GM12878 (cell line): Measurements from ENCODE around the gene FGD5. TPM values are rescaled to one million over a fixed set of nuclear protein-coding genes. Genes with fewer than 3 reads are reported as not detected.

Experiments used
- ATAC-seq: fragments of 200-7000 bp; cut with Tn5 transposase; 3 replicates; pipeline ENCODE4 v1.9.1; 2020; ENCODE audit warnings: mild to moderate bottlenecking, moderate library complexity
- BruUV-seq: library from RNA; stranded (reverse); fragments of 400-500 nt; replicated peaks from 2 replicates; lab custom pipeline; 2021; lab: Mats Ljungman, UMichigan
- CTCF ChIA-PET: fragments of 300-600 bp; sonication (Branson Sonifier 250); formaldehyde crosslinking; extraction: SDS; loops from one replicate; lab custom pipeline; 2021; ENCODE audit warnings: inconsistent platforms; lab: Yijun Ruan, JAX
- POLR2A ChIA-PET: fragments of 350-600 bp; formaldehyde crosslinking; extraction: SDS; loops from one replicate; lab custom pipeline; 2021; ENCODE audit warnings: inconsistent platforms; lab: Charles Lee
- RAD21 ChIA-PET: fragments of 300-600 bp; sonication (Branson Sonifier 250); formaldehyde crosslinking; loops from one replicate; lab custom pipeline; 2023; ENCODE audit warnings: antibody characterized with exemption; ENCODE audit not compliant: unreplicated experiment; lab: Charles Lee
- SMC1A ChIA-PET: fragments of 300-600 bp; sonication (Branson Sonifier 250); formaldehyde crosslinking; loops from one replicate; lab custom pipeline; 2023; ENCODE audit not compliant: unreplicated experiment, uncharacterized antibody; lab: Charles Lee
- DNase-seq: peaks from one replicate; pipeline ENCODE4 v3.0.0-alpha.2; 2011; ENCODE audit warnings: low read depth, low spot score
- FAIRE-seq: peaks from 3 replicates; lab custom pipeline; 2011; peaks lifted over from hg19 to GRCh38; lab: Jason Lieb, UNC
- H2AFZ ChIP-seq: 2 replicates; pipeline ENCODE4 v1.6.0; 2011; ENCODE audit warnings: low read depth, low read length, control low read depth; ENCODE audit not compliant: control insufficient read depth
- H3K27ac ChIP-seq: 2 replicates; pipeline ENCODE4 v1.5.1; 2011; ENCODE audit warnings: control low read depth; ENCODE audit not compliant: control insufficient read depth, insufficient read depth
- H3K27me3 ChIP-seq, 2 experiments: replicated peaks in 1 of 2; 2 replicates each; pipeline versions ENCODE4 v1.6.0 to v1.6.1; 2011; ENCODE audit warnings: low read length in 1 of 2; ENCODE audit not compliant: control insufficient read depth in 2 of 2, insufficient read depth in 2 of 2
- H3K36me3 ChIP-seq, 2 experiments: 2 replicates each; pipeline ENCODE4 v1.5.1; 2011; ENCODE audit warnings: low read length in 1 of 2; ENCODE audit not compliant: control insufficient read depth in 2 of 2, insufficient read depth in 2 of 2
- H3K4me1 ChIP-seq: 2 replicates; pipeline ENCODE4 v1.6.1; 2011; ENCODE audit warnings: mild to moderate bottlenecking, low read length, moderate library complexity, mixed read lengths; ENCODE audit not compliant: control insufficient read depth, insufficient read depth
- H3K4me2 ChIP-seq: 2 replicates; pipeline ENCODE4 v1.6.0; 2011; ENCODE audit warnings: control low read depth; ENCODE audit not compliant: control insufficient read depth, insufficient read depth
- H3K4me3 ChIP-seq: fragments of 200-600 bp; sonication (generic); 2 replicates; pipeline ENCODE4 v1.5.1; 2016
- H3K79me2 ChIP-seq: 2 replicates; pipeline ENCODE4 v1.6.0; 2011; ENCODE audit warnings: low read length; ENCODE audit not compliant: control insufficient read depth, insufficient read depth
- H3K9ac ChIP-seq: 2 replicates; pipeline ENCODE4 v1.8.0; 2011; ENCODE audit warnings: low read length, control low read depth, mixed read lengths; ENCODE audit not compliant: control insufficient read depth, insufficient read depth
- H3K9me3 ChIP-seq: replicated peaks from 3 replicates; pipeline ENCODE4 v1.5.1; 2011; ENCODE audit warnings: mild to moderate bottlenecking, low read length; ENCODE audit not compliant: control insufficient read depth, insufficient read depth
- H4K20me1 ChIP-seq: 2 replicates; pipeline ENCODE4 v1.6.0; 2011; ENCODE audit not compliant: control insufficient read depth, insufficient read depth
- BHLHE40 ChIP-seq, 2 experiments: fragments of 450-650 bp in 1 of 2; IDR thresholded peaks; 2 replicates each; pipeline ENCODE4 v1.6.1; 2011 to 2017; ENCODE audit warnings: low read depth in 2 of 2, borderline replicate concordance in 1 of 2, improper control_type of control experiment in 1 of 2, low read length in 1 of 2, mild to moderate bottlenecking in 1 of 2
- CEBPB ChIP-seq, 2 experiments: fragments of 150-350 bp in 1 of 2; IDR thresholded peaks; 2 replicates each; pipeline ENCODE4 v1.6.1; 2012 to 2014; ENCODE audit warnings: low read depth in 2 of 2, low read length in 2 of 2, borderline replicate concordance in 1 of 2, inconsistent platforms in 1 of 2
- ESRRA ChIP-seq: IDR thresholded peaks from 2 replicates; pipeline ENCODE4 v1.6.1; 2012; ENCODE audit warnings: mild to moderate bottlenecking, low read length, improper control_type of control experiment
- MYC ChIP-seq: IDR thresholded peaks from 2 replicates; pipeline ENCODE4 v1.6.1; 2011; ENCODE audit warnings: mild to moderate bottlenecking, low read length, moderate library complexity, inconsistent platforms; ENCODE audit not compliant: insufficient read depth, insufficient replicate concordance, insufficient read length, severe bottlenecking
- NFYA ChIP-seq: IDR thresholded peaks from 2 replicates; pipeline ENCODE4 v1.6.1; 2011; ENCODE audit warnings: low read depth, mild to moderate bottlenecking, low read length, improper control_type of control experiment, borderline replicate concordance
- RFX5 ChIP-seq: IDR thresholded peaks from 2 replicates; pipeline ENCODE4 v1.6.1; 2011; ENCODE audit warnings: low read depth, low read length, improper control_type of control experiment
- STAT1 ChIP-seq: fragments of 450-650 bp; conservative IDR thresholded peaks from 2 replicates; pipeline ENCODE4 v1.6.1; 2014; ENCODE audit warnings: antibody characterized with exemption, mild to moderate bottlenecking
- SUZ12 ChIP-seq: fragments of 200-600 bp; sonication (generic); IDR thresholded peaks from one replicate; pipeline ENCODE4 v1.6.1; 2018; ENCODE audit warnings: antibody characterized with exemption, mild to moderate bottlenecking; ENCODE audit not compliant: unreplicated experiment
- TCF12 ChIP-seq: IDR thresholded peaks from 2 replicates; pipeline ENCODE4 v1.6.1; 2011; ENCODE audit warnings: low read depth, mild to moderate bottlenecking, low read length
- WGBS: methylation state at CpG from one replicate; pipeline ENCODE4 v1.1.6; 2016; ENCODE audit warnings: low lambda C conversion rate; ENCODE audit not compliant: insufficient replicate concordance, insufficient coverage; ENCODE audit errors: missing lambda C conversion rate; 5-methylcytosine and 5-hydroxymethylcytosine counted together
- in situ Hi-C: fragments of 300-500 bp; cut with MboI; formaldehyde crosslinking; loops from 9 replicates; pipeline ENCODE4 v1.14.3; 2018; ENCODE audit warnings: mixed read lengths
- intact Hi-C: fragments of 100-400 bp; cut with micrococcal nuclease; formaldehyde crosslinking; loops from one replicate; pipeline ENCODE4 v1.14.2; 2022; ENCODE audit not compliant: unreplicated experiment
- polyA plus RNA-seq, 11 experiments: library from polyadenylated mRNA; depleted of rRNA in 4 of 11; unstranded in 6 of 11; stranded (reverse) in 5 of 11; fragments of >200 nt; fragmentation: Nextera tagmentation in 4 of 11; fragmentation: Illumina TruSeq in 1 of 11; extraction: Ambion mirVana in 4 of 11; extraction: Trizol in 1 of 11; gene quantifications; 1 replicate in 1 of 11; 2 replicates in 10 of 11; pipeline versions ENCODE4 v1.2.1 to v1.2.3, GENCODE V29; 2011 to 2016; ENCODE audit warnings: inconsistent platforms in 2 of 11, missing spikeins in 2 of 11, low read depth in 1 of 11
- total RNA-seq, 4 experiments: library from RNA; depleted of rRNA in 3 of 4; stranded (reverse); fragments of >200 nt in 3 of 4; fragmentation: Illumina TruSeq in 1 of 4; extraction: Trizol in 1 of 4; gene quantifications; 2 replicates each; pipeline versions ENCODE4 v1.2.1 to v1.2.3, GENCODE V29; 2013 to 2021
- TF ChIP-seq, protein P1 (sequence below): fragments of 450-650 bp; IDR thresholded peaks from 2 replicates; pipeline ENCODE4 v1.6.1; 2017; ENCODE audit warnings: mild to moderate bottlenecking
- TF ChIP-seq, protein P2 (sequence below), 3 experiments: IDR thresholded peaks in 2 of 3; conservative IDR thresholded peaks in 1 of 3; 2 replicates each; pipeline ENCODE4 v1.5.1; 2011; ENCODE audit warnings: low read depth in 3 of 3, low read length in 3 of 3, mild to moderate bottlenecking in 3 of 3, control low read depth in 2 of 3, moderate library complexity in 2 of 3, inconsistent platforms in 1 of 3, mixed read lengths in 1 of 3; ENCODE audit not compliant: control insufficient read depth in 2 of 3, insufficient read depth in 1 of 3; ENCODE audit errors: extremely low read depth in 1 of 3
- TF ChIP-seq, protein P3 (sequence below): IDR thresholded peaks from 2 replicates; pipeline ENCODE4 v1.6.1; 2011; ENCODE audit warnings: borderline replicate concordance, low read depth, mild to moderate bottlenecking, moderate library complexity, mixed read lengths, low read length; ENCODE audit not compliant: insufficient read depth; ENCODE audit errors: extremely low read length
- TF ChIP-seq, protein P4 (sequence below): fragments of 450-650 bp; IDR thresholded peaks from 2 replicates; pipeline ENCODE4 v1.6.1; 2017; ENCODE audit warnings: borderline replicate concordance

FGD5 gene
- total and polyA plus RNA-seq, 10 of the 15 experiments (the other 5 are each of a cell fraction or from before 2014, with no cell fraction given): 0.03 to 0.13 (median 0.11) TPM; not detected in 3

DNA sequence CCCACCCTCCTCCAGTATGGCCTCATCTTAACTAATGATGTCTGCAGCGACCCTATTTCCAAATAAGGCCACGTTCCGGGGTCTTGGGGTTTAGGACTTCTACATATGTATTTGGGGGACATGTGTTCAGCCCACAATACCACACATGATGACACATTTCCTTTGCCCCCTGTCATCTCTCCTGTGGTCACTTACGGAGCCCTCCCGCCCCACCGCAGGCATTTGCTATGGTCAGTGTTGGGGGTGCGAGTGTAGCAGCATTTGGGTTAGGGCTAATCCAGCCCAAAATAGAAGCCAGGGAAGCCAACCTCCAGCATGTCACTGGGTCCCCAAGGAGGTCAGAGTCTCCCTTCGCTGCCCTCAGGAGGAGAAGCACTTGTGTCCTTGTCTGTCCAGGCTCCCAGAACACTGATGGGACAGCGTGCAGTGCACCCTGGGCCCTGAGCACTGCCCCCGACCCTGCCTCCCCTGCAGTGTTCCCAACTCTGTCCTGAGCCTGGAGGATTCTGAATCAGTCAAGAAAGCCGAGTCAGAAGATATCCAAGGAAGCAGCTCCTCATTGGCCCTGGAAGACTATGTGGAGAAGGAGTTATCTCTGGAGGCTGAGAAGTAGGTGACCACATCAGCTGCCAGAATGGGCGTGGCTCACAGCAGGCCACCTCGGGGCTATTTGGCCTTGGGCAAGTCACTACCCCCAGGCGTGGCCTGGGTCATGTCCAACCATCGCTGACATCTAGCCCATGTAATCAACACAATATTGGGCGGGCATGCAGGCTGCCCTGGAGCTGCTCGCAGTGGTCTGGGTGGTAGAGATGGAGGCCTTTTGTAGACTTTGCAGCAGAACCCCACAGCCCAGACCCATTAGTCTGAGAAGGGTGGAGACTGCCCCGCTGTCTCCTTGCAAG is 46.9 kb upstream of the FGD5 start:
- H3K27ac ChIP-seq: no peak overlapping the region
- no peaks in the 10 kb centered on the region for H4K20me1 ChIP-seq
- FAIRE-seq (no peak), DNase-seq (no peak), ATAC-seq (no peak)
- CTCF ChIA-PET: interaction anchor here (1.2 to 1.8 kb wide), 3 partner anchors 9 to 103 kb away, joined by 3 to 5 read pairs (median 5); no protein-coding TSS in a partner anchor
- H3K36me3 ChIP-seq: no peaks in the 10 kb centered on the region
- SMC1A ChIA-PET: interaction anchor here (0.9 to 1.0 kb wide), 2 partner anchors 9 to 99 kb away, joined by 3 to 4 read pairs; no protein-coding TSS in a partner anchor
- H3K9ac ChIP-seq: no peak overlapping the region
- no peaks in the 10 kb centered on the region for H3K4me1 ChIP-seq
- no peaks in the 10 kb centered on the region for H3K79me2 ChIP-seq
- no peaks in the 10 kb centered on the region for H3K9me3 ChIP-seq
- H3K4me3 ChIP-seq: no peak overlapping the region
- RAD21 ChIA-PET: interaction anchor here (1.4 kb wide), 1 partner anchor 9 kb away, joined by 4 read pairs; no protein-coding TSS in a partner anchor
- H2AFZ ChIP-seq: no peak overlapping the region
- POLR2A ChIA-PET: no interaction called here
- BruUV-seq: no TSS peak
- intact Hi-C loops (no loop called here), in situ Hi-C loops (no loop called here)
- H3K4me2 ChIP-seq: no peak overlapping the region
- 37% methylated on average over 18 of the region's 18 CpGs for WGBS
- no peaks in the 10 kb centered on the region for H3K27me3 ChIP-seq
- TF ChIP-seq, protein P1, sequence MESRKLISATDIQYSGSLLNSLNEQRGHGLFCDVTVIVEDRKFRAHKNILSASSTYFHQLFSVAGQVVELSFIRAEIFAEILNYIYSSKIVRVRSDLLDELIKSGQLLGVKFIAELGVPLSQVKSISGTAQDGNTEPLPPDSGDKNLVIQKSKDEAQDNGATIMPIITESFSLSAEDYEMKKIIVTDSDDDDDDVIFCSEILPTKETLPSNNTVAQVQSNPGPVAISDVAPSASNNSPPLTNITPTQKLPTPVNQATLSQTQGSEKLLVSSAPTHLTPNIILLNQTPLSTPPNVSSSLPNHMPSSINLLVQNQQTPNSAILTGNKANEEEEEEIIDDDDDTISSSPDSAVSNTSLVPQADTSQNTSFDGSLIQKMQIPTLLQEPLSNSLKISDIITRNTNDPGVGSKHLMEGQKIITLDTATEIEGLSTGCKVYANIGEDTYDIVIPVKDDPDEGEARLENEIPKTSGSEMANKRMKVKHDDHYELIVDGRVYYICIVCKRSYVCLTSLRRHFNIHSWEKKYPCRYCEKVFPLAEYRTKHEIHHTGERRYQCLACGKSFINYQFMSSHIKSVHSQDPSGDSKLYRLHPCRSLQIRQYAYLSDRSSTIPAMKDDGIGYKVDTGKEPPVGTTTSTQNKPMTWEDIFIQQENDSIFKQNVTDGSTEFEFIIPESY: no peak
- TF ChIP-seq STAT1: no peak
- TF ChIP-seq ESRRA: no peak
- TF ChIP-seq NFYA: no peak
- TF ChIP-seq, protein P2, sequence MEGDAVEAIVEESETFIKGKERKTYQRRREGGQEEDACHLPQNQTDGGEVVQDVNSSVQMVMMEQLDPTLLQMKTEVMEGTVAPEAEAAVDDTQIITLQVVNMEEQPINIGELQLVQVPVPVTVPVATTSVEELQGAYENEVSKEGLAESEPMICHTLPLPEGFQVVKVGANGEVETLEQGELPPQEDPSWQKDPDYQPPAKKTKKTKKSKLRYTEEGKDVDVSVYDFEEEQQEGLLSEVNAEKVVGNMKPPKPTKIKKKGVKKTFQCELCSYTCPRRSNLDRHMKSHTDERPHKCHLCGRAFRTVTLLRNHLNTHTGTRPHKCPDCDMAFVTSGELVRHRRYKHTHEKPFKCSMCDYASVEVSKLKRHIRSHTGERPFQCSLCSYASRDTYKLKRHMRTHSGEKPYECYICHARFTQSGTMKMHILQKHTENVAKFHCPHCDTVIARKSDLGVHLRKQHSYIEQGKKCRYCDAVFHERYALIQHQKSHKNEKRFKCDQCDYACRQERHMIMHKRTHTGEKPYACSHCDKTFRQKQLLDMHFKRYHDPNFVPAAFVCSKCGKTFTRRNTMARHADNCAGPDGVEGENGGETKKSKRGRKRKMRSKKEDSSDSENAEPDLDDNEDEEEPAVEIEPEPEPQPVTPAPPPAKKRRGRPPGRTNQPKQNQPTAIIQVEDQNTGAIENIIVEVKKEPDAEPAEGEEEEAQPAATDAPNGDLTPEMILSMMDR (IDR thresholded peaks at IDR 0.05 in 2 of 3, conservative IDR thresholded peaks at IDR 0.05 in 1 of 3; ENCODE audit: control insufficient read depth in 2 of 3, extremely low read depth in 1 of 3, insufficient read depth in 1 of 3, low read depth in 3 of 3, low read length in 3 of 3): no peak
- TF ChIP-seq CEBPB (IDR thresholded peaks at IDR 0.05; ENCODE audit: borderline replicate concordance in 1 of 2, low read depth in 2 of 2, low read length in 2 of 2): no peak
- TF ChIP-seq, protein P3, sequence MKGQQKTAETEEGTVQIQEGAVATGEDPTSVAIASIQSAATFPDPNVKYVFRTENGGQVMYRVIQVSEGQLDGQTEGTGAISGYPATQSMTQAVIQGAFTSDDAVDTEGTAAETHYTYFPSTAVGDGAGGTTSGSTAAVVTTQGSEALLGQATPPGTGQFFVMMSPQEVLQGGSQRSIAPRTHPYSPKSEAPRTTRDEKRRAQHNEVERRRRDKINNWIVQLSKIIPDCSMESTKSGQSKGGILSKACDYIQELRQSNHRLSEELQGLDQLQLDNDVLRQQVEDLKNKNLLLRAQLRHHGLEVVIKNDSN: no peak
- TF ChIP-seq, protein P4, sequence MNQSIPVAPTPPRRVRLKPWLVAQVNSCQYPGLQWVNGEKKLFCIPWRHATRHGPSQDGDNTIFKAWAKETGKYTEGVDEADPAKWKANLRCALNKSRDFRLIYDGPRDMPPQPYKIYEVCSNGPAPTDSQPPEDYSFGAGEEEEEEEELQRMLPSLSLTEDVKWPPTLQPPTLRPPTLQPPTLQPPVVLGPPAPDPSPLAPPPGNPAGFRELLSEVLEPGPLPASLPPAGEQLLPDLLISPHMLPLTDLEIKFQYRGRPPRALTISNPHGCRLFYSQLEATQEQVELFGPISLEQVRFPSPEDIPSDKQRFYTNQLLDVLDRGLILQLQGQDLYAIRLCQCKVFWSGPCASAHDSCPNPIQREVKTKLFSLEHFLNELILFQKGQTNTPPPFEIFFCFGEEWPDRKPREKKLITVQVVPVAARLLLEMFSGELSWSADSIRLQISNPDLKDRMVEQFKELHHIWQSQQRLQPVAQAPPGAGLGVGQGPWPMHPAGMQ: no peak
- no peak for TF ChIP-seq RFX5
- no peak for TF ChIP-seq SUZ12
- TF ChIP-seq TCF12: no peak
- TF ChIP-seq BHLHE40 (IDR thresholded peaks at IDR 0.05; ENCODE audit: borderline replicate concordance in 1 of 2, low read depth in 2 of 2, low read length in 1 of 2): no peak
- no peak for TF ChIP-seq MYC
